GM12878 (cell line): ENCODE measurements around the gene SLC22A31. TPM values are rescaled to one million over a fixed set of nuclear protein-coding genes. Genes with fewer than 3 reads are reported as not detected.
A peak's percentile ranks its signal among the peaks of the same experiment; 100 is the strongest.
"Not testable (repeated sequence)": the region's sequence is repeated elsewhere in the genome, so short reads cannot be mapped to it uniquely, and the experiment has no call there.

ENCODE experiments used
- ATAC-seq: fragments of 200-7000 bp; cut with Tn5 transposase; 3 replicates; pipeline ENCODE4 v1.9.1; 2020; ENCODE audit warnings: mild to moderate bottlenecking, moderate library complexity
- BruUV-seq: library from RNA; stranded (reverse); fragments of 400-500 nt; replicated peaks from 2 replicates; lab custom pipeline; 2021; lab: Mats Ljungman, UMichigan
- CTCF ChIA-PET: fragments of 300-600 bp; sonication (Branson Sonifier 250); formaldehyde crosslinking; extraction: SDS; loops from one replicate; lab custom pipeline; 2021; ENCODE audit warnings: inconsistent platforms; lab: Yijun Ruan, JAX
- POLR2A ChIA-PET: fragments of 350-600 bp; formaldehyde crosslinking; extraction: SDS; loops from one replicate; lab custom pipeline; 2021; ENCODE audit warnings: inconsistent platforms; lab: Charles Lee
- RAD21 ChIA-PET: fragments of 300-600 bp; sonication (Branson Sonifier 250); formaldehyde crosslinking; loops from one replicate; lab custom pipeline; 2023; ENCODE audit warnings: antibody characterized with exemption; ENCODE audit not compliant: unreplicated experiment; lab: Charles Lee
- SMC1A ChIA-PET: fragments of 300-600 bp; sonication (Branson Sonifier 250); formaldehyde crosslinking; loops from one replicate; lab custom pipeline; 2023; ENCODE audit not compliant: unreplicated experiment, uncharacterized antibody; lab: Charles Lee
- DNase-seq: peaks from one replicate; pipeline ENCODE4 v3.0.0-alpha.2; 2011; ENCODE audit warnings: low read depth, low spot score
- FAIRE-seq: peaks from 3 replicates; lab custom pipeline; 2011; peaks lifted over from hg19 to GRCh38; lab: Jason Lieb, UNC
- H2AFZ ChIP-seq: 2 replicates; pipeline ENCODE4 v1.6.0; 2011; ENCODE audit warnings: low read depth, low read length, control low read depth; ENCODE audit not compliant: control insufficient read depth
- H3K27ac ChIP-seq: 2 replicates; pipeline ENCODE4 v1.5.1; 2011; ENCODE audit warnings: control low read depth; ENCODE audit not compliant: control insufficient read depth, insufficient read depth
- H3K27me3 ChIP-seq, 2 experiments: replicated peaks in 1 of 2; 2 replicates each; pipeline versions ENCODE4 v1.6.0 to v1.6.1; 2011; ENCODE audit warnings: low read length in 1 of 2; ENCODE audit not compliant: control insufficient read depth in 2 of 2, insufficient read depth in 2 of 2
- H3K36me3 ChIP-seq, 2 experiments: 2 replicates each; pipeline ENCODE4 v1.5.1; 2011; ENCODE audit warnings: low read length in 1 of 2; ENCODE audit not compliant: control insufficient read depth in 2 of 2, insufficient read depth in 2 of 2
- H3K4me1 ChIP-seq: 2 replicates; pipeline ENCODE4 v1.6.1; 2011; ENCODE audit warnings: mild to moderate bottlenecking, low read length, moderate library complexity, mixed read lengths; ENCODE audit not compliant: control insufficient read depth, insufficient read depth
- H3K4me2 ChIP-seq: 2 replicates; pipeline ENCODE4 v1.6.0; 2011; ENCODE audit warnings: control low read depth; ENCODE audit not compliant: control insufficient read depth, insufficient read depth
- H3K4me3 ChIP-seq: fragments of 200-600 bp; sonication (generic); 2 replicates; pipeline ENCODE4 v1.5.1; 2016
- H3K79me2 ChIP-seq: 2 replicates; pipeline ENCODE4 v1.6.0; 2011; ENCODE audit warnings: low read length; ENCODE audit not compliant: control insufficient read depth, insufficient read depth
- H3K9ac ChIP-seq: 2 replicates; pipeline ENCODE4 v1.8.0; 2011; ENCODE audit warnings: low read length, control low read depth, mixed read lengths; ENCODE audit not compliant: control insufficient read depth, insufficient read depth
- H3K9me3 ChIP-seq: replicated peaks from 3 replicates; pipeline ENCODE4 v1.5.1; 2011; ENCODE audit warnings: mild to moderate bottlenecking, low read length; ENCODE audit not compliant: control insufficient read depth, insufficient read depth
- H4K20me1 ChIP-seq: 2 replicates; pipeline ENCODE4 v1.6.0; 2011; ENCODE audit not compliant: control insufficient read depth, insufficient read depth
- BHLHE40 ChIP-seq, 2 experiments: fragments of 450-650 bp in 1 of 2; IDR thresholded peaks; 2 replicates each; pipeline ENCODE4 v1.6.1; 2011 to 2017; ENCODE audit warnings: low read depth in 2 of 2, borderline replicate concordance in 1 of 2, improper control_type of control experiment in 1 of 2, low read length in 1 of 2, mild to moderate bottlenecking in 1 of 2
- CREB1 ChIP-seq: IDR thresholded peaks from 2 replicates; pipeline ENCODE4 v1.6.1; 2012; ENCODE audit warnings: low read depth, mild to moderate bottlenecking, inconsistent platforms
- EGR1 ChIP-seq, 2 experiments: IDR thresholded peaks; 1 replicate in 1 of 2; 2 replicates in 1 of 2; pipeline ENCODE4 v1.6.1; 2011 to 2012; ENCODE audit warnings: low read depth in 2 of 2, low read length in 2 of 2, borderline replicate concordance in 1 of 2, mild to moderate bottlenecking in 1 of 2, moderate library complexity in 1 of 2
- GATAD2B ChIP-seq: fragments of 450-650 bp; conservative IDR thresholded peaks from 2 replicates; pipeline ENCODE4 v1.6.1; 2017; ENCODE audit warnings: low read depth, mild to moderate bottlenecking, moderate library complexity
- IKZF1 ChIP-seq: fragments of 450-650 bp; conservative IDR thresholded peaks from 2 replicates; pipeline ENCODE4 v1.6.1; 2017; ENCODE audit warnings: antibody characterized with exemption, mild to moderate bottlenecking
- LARP7 ChIP-seq: fragments of 450-650 bp; IDR thresholded peaks from 2 replicates; pipeline ENCODE4 v1.6.1; 2017; ENCODE audit warnings: mild to moderate bottlenecking
- POLR2A ChIP-seq: IDR thresholded peaks from 2 replicates; pipeline ENCODE4 v1.6.1; 2011; ENCODE audit warnings: low read depth, mild to moderate bottlenecking, low read length
- SMARCA5 ChIP-seq: fragments of 450-650 bp; IDR thresholded peaks from 2 replicates; pipeline ENCODE4 v1.6.1; 2017; ENCODE audit warnings: mild to moderate bottlenecking
- SP1 ChIP-seq: IDR thresholded peaks from one replicate; pipeline ENCODE4 v1.6.1; 2011; ENCODE audit warnings: low read depth, low read length
- SPI1 ChIP-seq: IDR thresholded peaks from 2 replicates; pipeline ENCODE4 v1.6.1; 2011; ENCODE audit warnings: low read depth, mild to moderate bottlenecking, low read length, moderate library complexity, borderline replicate concordance; ENCODE audit not compliant: insufficient read depth
- WGBS: methylation state at CpG from one replicate; pipeline ENCODE4 v1.1.6; 2016; ENCODE audit warnings: low lambda C conversion rate; ENCODE audit not compliant: insufficient replicate concordance, insufficient coverage; ENCODE audit errors: missing lambda C conversion rate; 5-methylcytosine and 5-hydroxymethylcytosine counted together
- in situ Hi-C: fragments of 300-500 bp; cut with MboI; formaldehyde crosslinking; loops from 9 replicates; pipeline ENCODE4 v1.14.3; 2018; ENCODE audit warnings: mixed read lengths
- intact Hi-C: fragments of 100-400 bp; cut with micrococcal nuclease; formaldehyde crosslinking; loops from one replicate; pipeline ENCODE4 v1.14.2; 2022; ENCODE audit not compliant: unreplicated experiment
- polyA plus RNA-seq, 11 experiments: library from polyadenylated mRNA; depleted of rRNA in 4 of 11; unstranded in 6 of 11; stranded (reverse) in 5 of 11; fragments of >200 nt; fragmentation: Nextera tagmentation in 4 of 11; fragmentation: Illumina TruSeq in 1 of 11; extraction: Ambion mirVana in 4 of 11; extraction: Trizol in 1 of 11; gene quantifications; 1 replicate in 1 of 11; 2 replicates in 10 of 11; pipeline versions ENCODE4 v1.2.1 to v1.2.3, GENCODE V29; 2011 to 2016; ENCODE audit warnings: inconsistent platforms in 2 of 11, missing spikeins in 2 of 11, low read depth in 1 of 11
- total RNA-seq, 4 experiments: library from RNA; depleted of rRNA in 3 of 4; stranded (reverse); fragments of >200 nt in 3 of 4; fragmentation: Illumina TruSeq in 1 of 4; extraction: Trizol in 1 of 4; gene quantifications; 2 replicates each; pipeline versions ENCODE4 v1.2.1 to v1.2.3, GENCODE V29; 2013 to 2021

SLC22A31 gene
- total and polyA plus RNA-seq, 10 of the 15 experiments (the other 5 are each of a cell fraction or from before 2014, with no cell fraction given): 0.13 to 0.24 (median 0.23) TPM; not detected in 7

GRCh38 chr16:89192186-89192955 lies 8.0 kb downstream of the SLC22A31 start:
- Histone ChIP-seq H3K4me2 (peak overlapping the region; percentile 84), H3K4me3 (peak overlapping the region; percentile 44; the same call in 1 of the 2 replicates)
- H3K79me2 ChIP-seq, H3K9ac ChIP-seq: not testable (repeated sequence)
- intact Hi-C loops: loop anchor here (2.0 kb wide), 1 partner anchor 20 kb away; no protein-coding TSS in a partner anchor
- RAD21 ChIA-PET: interaction anchor here (0.7 to 1.2 kb wide), 5 partner anchors 18 to 335 kb away, joined by 3 to 6 read pairs (median 4); partner anchors contain the start of genes CDH15, GALNS and TRAPPC2L
- POLR2A ChIA-PET: interaction anchor here (0.5 to 0.7 kb wide), 4 partner anchors 12 to 513 kb away, joined by 3 to 5 read pairs (median 4); partner anchors contain the start of gene ZNF778
- ATAC-seq: peak; percentile 59
- peak; percentile 14; the same call in 1 of the 2 replicates for TF ChIP-seq POLR2A
- peak; percentile 60; the same call in 1 of the 2 replicates for TF ChIP-seq GATAD2B
- peak; percentile 56 for TF ChIP-seq SP1
- TF ChIP-seq EGR1 (IDR thresholded peaks at IDR 0.05; ENCODE audit: borderline replicate concordance in 1 of 2, low read depth in 2 of 2, low read length in 2 of 2): peak in 1 of 2 experiments; percentile 83; a peak in 2 of 3 replicates
- TF ChIP-seq SMARCA5: 0 out of 2 replicates have a peak, but pooled peaks have one; percentile 31
- TF ChIP-seq IKZF1: peak; percentile 33; the same call in 1 of the 2 replicates
- 0 out of 2 replicates have a peak, but pooled peaks have one; percentile 11 for TF ChIP-seq CREB1
- peak; percentile 53; the same call in 1 of the 2 replicates for TF ChIP-seq SPI1
- TF ChIP-seq BHLHE40 (IDR thresholded peaks at IDR 0.05; ENCODE audit: borderline replicate concordance in 1 of 2, low read depth in 2 of 2, low read length in 1 of 2): peak; percentile 65 to 95; a peak in 3 of 4 replicates
- peak; percentile 74; the same call in 1 of the 2 replicates for TF ChIP-seq LARP7
- TF ChIP-seq, all 136 proteins: peak for 10; not testable (repeated sequence) for 126
- 2% methylated on average over 28 of the region's 63 CpGs for WGBS
- H3K27ac ChIP-seq, H4K20me1 ChIP-seq, SMC1A ChIA-PET, H3K9me3 ChIP-seq, H3K4me1 ChIP-seq, H3K27me3 ChIP-seq, in situ Hi-C loops, H3K36me3 ChIP-seq, BruUV-seq: not testable (repeated sequence)
- DNase-seq: peak; percentile 58
- peak overlapping the region; percentile 83 for H2AFZ ChIP-seq
- CTCF ChIA-PET: interaction anchor here (0.7 to 0.8 kb wide), 2 partner anchors 24 to 334 kb away, joined by 3 read pairs; no protein-coding TSS in a partner anchor
- peak; percentile 92 for FAIRE-seq
